HepG2 (cell line): Measurements from ENCODE around the gene NACAD. TPM values are rescaled to one million over a fixed set of nuclear protein-coding genes. Genes with fewer than 3 reads are reported as not detected.

Experiments
- ELK4 ChIP-seq: sonication (generic); formaldehyde crosslinking; IDR thresholded peaks from 2 replicates; pipeline ENCODE4 v1.9.0; 2021; ENCODE audit warnings: missing genetic modification reagents, borderline replicate concordance
- IKZF1 ChIP-seq: fragments of 450-650 bp; IDR thresholded peaks from 2 replicates; pipeline ENCODE4 v1.7.1; 2016
- LRRFIP1 ChIP-seq: sonication (generic); formaldehyde crosslinking; conservative IDR thresholded peaks from 2 replicates; pipeline ENCODE4 v1.4.0; 2020; ENCODE audit warnings: missing genetic modification reagents
- NCOA5 ChIP-seq: sonication (generic); formaldehyde crosslinking; IDR thresholded peaks from 2 replicates; pipeline ENCODE4 v1.4.0; 2020; ENCODE audit warnings: missing genetic modification reagents
- NCOR1 ChIP-seq: fragments of 200-600 bp; sonication (generic); IDR thresholded peaks from 2 replicates; pipeline ENCODE4 v1.7.0; 2017; ENCODE audit warnings: antibody characterized with exemption, low read length, borderline replicate concordance
- SAP130 ChIP-seq: IDR thresholded peaks from 2 replicates; pipeline ENCODE4 v1.6.1; 2016; ENCODE audit warnings: low read depth
- SMAD1 ChIP-seq: sonication (generic); formaldehyde crosslinking; IDR thresholded peaks from 2 replicates; pipeline ENCODE4 v1.4.0; 2020; ENCODE audit warnings: missing genetic modification reagents, low read depth, mild to moderate bottlenecking, borderline replicate concordance
- SNAI1 ChIP-seq: sonication (generic); formaldehyde crosslinking; IDR thresholded peaks from 2 replicates; pipeline ENCODE4 v1.5.0; 2020; ENCODE audit warnings: mild to moderate bottlenecking, missing genetic modification reagents, borderline replicate concordance
- TBP ChIP-seq: sonication (generic); formaldehyde crosslinking; IDR thresholded peaks from 2 replicates; pipeline ENCODE4 v1.5.0; 2020; ENCODE audit warnings: missing genetic modification reagents
- THAP9 ChIP-seq: sonication (generic); formaldehyde crosslinking; IDR thresholded peaks from 2 replicates; pipeline ENCODE4; 2020; ENCODE audit warnings: missing genetic modification reagents, mild to moderate bottlenecking, borderline replicate concordance
- ZBTB26 ChIP-seq: IDR thresholded peaks from 2 replicates; pipeline ENCODE4 v1.6.1; 2016; ENCODE audit warnings: missing compliant biosample characterization, missing genetic modification reagents, borderline replicate concordance
- ZBTB34 ChIP-seq: sonication (generic); formaldehyde crosslinking; IDR thresholded peaks from 2 replicates; pipeline ENCODE4 v1.8.0; 2022; ENCODE audit warnings: mild to moderate bottlenecking, missing genetic modification reagents
- ZFP36L2 ChIP-seq: sonication (generic); formaldehyde crosslinking; IDR thresholded peaks from 2 replicates; pipeline ENCODE4 v1.4.0; 2020; ENCODE audit warnings: missing genetic modification reagents
- ZNF33A ChIP-seq: sonication (generic); formaldehyde crosslinking; IDR thresholded peaks from 2 replicates; pipeline ENCODE4 v1.5.1; 2020; ENCODE audit warnings: missing genetic modification reagents, mild to moderate bottlenecking, moderate library complexity, borderline replicate concordance
- ZNF350 ChIP-seq: sonication (generic); formaldehyde crosslinking; IDR thresholded peaks from 2 replicates; pipeline ENCODE4 v1.4.0; 2020; ENCODE audit warnings: mild to moderate bottlenecking, low read depth, missing genetic modification reagents, borderline replicate concordance
- ZNF660 ChIP-seq: sonication (generic); formaldehyde crosslinking; IDR thresholded peaks from 2 replicates; pipeline ENCODE4 v1.5.1; 2020; ENCODE audit warnings: mild to moderate bottlenecking, low read depth, missing genetic modification reagents, borderline replicate concordance
- polyA plus RNA-seq, 8 experiments: library from polyadenylated mRNA; depleted of rRNA in 3 of 8; stranded (reverse) in 7 of 8; unstranded in 1 of 8; fragments of >200 nt; fragmentation: Illumina TruSeq in 4 of 8; extraction: Trizol in 4 of 8; gene quantifications; 2 replicates each; pipeline versions ENCODE4 v1.2.1 to v1.2.3, GENCODE V29; 2011 to 2016; ENCODE audit warnings: low read depth in 4 of 8, missing spikeins in 1 of 8, mixed read lengths in 1 of 8; ENCODE audit not compliant: insufficient read depth in 1 of 8
- total RNA-seq, 5 experiments: library from RNA; depleted of rRNA; stranded (reverse); fragments of >200 nt; fragmentation: Illumina TruSeq; extraction: Trizol; gene quantifications; 2 replicates each; pipeline ENCODE4 v1.2.3, GENCODE V29; 2016; ENCODE audit warnings: low read depth in 1 of 5

The NACAD gene
- total and polyA plus RNA-seq, 2 of the 13 experiments (the other 11 are each of a cell fraction or from before 2014, with no cell fraction given): 0.04 TPM; not detected in 1

- TF ChIP-seq THAP9 (CRISPR knock-in tag): peak; percentile 97
- peak; percentile 47; the same call in 1 of the 2 replicates for TF ChIP-seq ZFP36L2 (CRISPR knock-in tag)
- peak; percentile 93; the same call in 1 of the 2 replicates for TF ChIP-seq ELK4 (CRISPR knock-in tag)
- TF ChIP-seq SAP130 (CRISPR knock-in tag): peak; percentile 100
- no peak for TF ChIP-seq ZNF33A (CRISPR knock-in tag)
- no peak for TF ChIP-seq IKZF1
- TF ChIP-seq ZNF350 (CRISPR knock-in tag): peak; percentile 96
- TF ChIP-seq ZBTB34 (CRISPR knock-in tag): no peak
- peak; percentile 94; the same call in 1 of the 2 replicates for TF ChIP-seq SMAD1 (CRISPR knock-in tag)
- no peak for TF ChIP-seq ZNF660 (CRISPR knock-in tag)
- TF ChIP-seq NCOR1: peak; percentile 50; the same call in 1 of the 2 replicates
- TF ChIP-seq SNAI1 (CRISPR knock-in tag): peak; percentile 56; the same call in 1 of the 2 replicates
- peak; percentile 80; the same call in 1 of the 2 replicates for TF ChIP-seq ZBTB26 (CRISPR knock-in tag)
- no peak for TF ChIP-seq NCOA5 (CRISPR knock-in tag)
- no peak for TF ChIP-seq LRRFIP1 (CRISPR knock-in tag)
- no peak for TF ChIP-seq TBP (CRISPR knock-in tag)
Observed at GRCh38 chr7:45111298-45112223, 22.8 kb upstream of the NACAD start, which contains the start of gene TBRG4 (continued).
